Measurements from ENCODE around the gene PCBD2.
"Not testable (repeated sequence)": the region's sequence is repeated elsewhere in the genome, so short reads cannot be mapped to it uniquely, and the experiment has no call there.

The PCBD2 gene

GRCh38 chr5:134874831-134875655 is 29.9 kb upstream of the PCBD2 start:
- no peak for TF ChIP-seq MAX (IDR thresholded peaks at IDR 0.05; ENCODE audit: low read depth, low read length)
- no peak for TF ChIP-seq POLR2A (IDR thresholded peaks at IDR 0.05; ENCODE audit: extremely low read depth, insufficient read length)
- no peak for TF ChIP-seq CTCF (IDR thresholded peaks at IDR 0.05; ENCODE audit: low read depth, low read length)
- no peak for TF ChIP-seq MYC (IDR thresholded peaks at IDR 0.05; ENCODE audit: low read depth, low read length)
- H3K4me3 ChIP-seq (ENCODE audit: low read depth, low read length) = peak overlapping the region; percentile 77
- peak; percentile 51 for DNase-seq (ENCODE audit: low read depth)

- no peak overlapping the region for H3K4me3 ChIP-seq (ENCODE audit: low read depth, low read length)
- no peak for TF ChIP-seq MAX (IDR thresholded peaks at IDR 0.05; ENCODE audit: low read depth, low read length)
- no peak for TF ChIP-seq MYC (IDR thresholded peaks at IDR 0.05; ENCODE audit: low read depth, low read length)
- no peak for TF ChIP-seq CTCF (IDR thresholded peaks at IDR 0.05; ENCODE audit: low read depth, low read length)
- TF ChIP-seq POLR2A (IDR thresholded peaks at IDR 0.05; ENCODE audit: extremely low read depth, insufficient read length) = no peak
- no peak for DNase-seq (ENCODE audit: low read depth)
These were observed 27.8 kb upstream of the PCBD2 start for GRCh38 chr5:134877159-134877558.

GRCh38 chr5:134878403-134878802 is 26.5 kb upstream of the PCBD2 start:
- DNase-seq (ENCODE audit: low read depth) = no peak
- no peak for TF ChIP-seq POLR2A (IDR thresholded peaks at IDR 0.05; ENCODE audit: extremely low read depth, insufficient read length)
- no peak for TF ChIP-seq MAX (IDR thresholded peaks at IDR 0.05; ENCODE audit: low read depth, low read length)
- TF ChIP-seq MYC (IDR thresholded peaks at IDR 0.05; ENCODE audit: low read depth, low read length) = no peak
- TF ChIP-seq CTCF (IDR thresholded peaks at IDR 0.05; ENCODE audit: low read depth, low read length) = no peak
- H3K4me3 ChIP-seq (ENCODE audit: low read depth, low read length) = no peak overlapping the region

GRCh38 chr5:134879456-134879855 is 25.5 kb upstream of the PCBD2 start:
- H3K4me3 ChIP-seq (ENCODE audit: low read depth, low read length) = no peak overlapping the region
- no peak for TF ChIP-seq MYC (IDR thresholded peaks at IDR 0.05; ENCODE audit: low read depth, low read length)
- TF ChIP-seq POLR2A (IDR thresholded peaks at IDR 0.05; ENCODE audit: extremely low read depth, insufficient read length) = no peak
- TF ChIP-seq CTCF (IDR thresholded peaks at IDR 0.05; ENCODE audit: low read depth, low read length) = no peak
- no peak for TF ChIP-seq MAX (IDR thresholded peaks at IDR 0.05; ENCODE audit: low read depth, low read length)
- DNase-seq (ENCODE audit: low read depth) = no peak

GRCh38 chr5:134880937-134881336 is 24.0 kb upstream of the PCBD2 start:
- not testable (repeated sequence) for H3K4me3 ChIP-seq (ENCODE audit: low read depth, low read length); DNase-seq (ENCODE audit: low read depth)

- not testable (repeated sequence) for H3K4me3 ChIP-seq (ENCODE audit: low read depth, low read length); DNase-seq (ENCODE audit: low read depth)
These were observed 23.2 kb upstream of the PCBD2 start for GRCh38 chr5:134881711-134882110.

GRCh38 chr5:134887593-134888159 is 17.3 kb upstream of the PCBD2 start:
- no peak for DNase-seq (ENCODE audit: low read depth)
- no peak overlapping the region for H3K4me3 ChIP-seq (ENCODE audit: low read depth, low read length)
- TF ChIP-seq CTCF (IDR thresholded peaks at IDR 0.05; ENCODE audit: low read depth, low read length) (no peak), MAX (IDR thresholded peaks at IDR 0.05; ENCODE audit: low read depth, low read length) (no peak), POLR2A (IDR thresholded peaks at IDR 0.05; ENCODE audit: extremely low read depth, insufficient read length) (no peak), MYC (IDR thresholded peaks at IDR 0.05; ENCODE audit: low read depth, low read length) (no peak)

Data from NB4 (cell line).